ENCODE data around the gene SH3RF2.
"Not testable (repeated sequence)": the region's sequence is repeated elsewhere in the genome, so short reads cannot be mapped to it uniquely, and the experiment has no call there.

Gene SH3RF2

DNA sequence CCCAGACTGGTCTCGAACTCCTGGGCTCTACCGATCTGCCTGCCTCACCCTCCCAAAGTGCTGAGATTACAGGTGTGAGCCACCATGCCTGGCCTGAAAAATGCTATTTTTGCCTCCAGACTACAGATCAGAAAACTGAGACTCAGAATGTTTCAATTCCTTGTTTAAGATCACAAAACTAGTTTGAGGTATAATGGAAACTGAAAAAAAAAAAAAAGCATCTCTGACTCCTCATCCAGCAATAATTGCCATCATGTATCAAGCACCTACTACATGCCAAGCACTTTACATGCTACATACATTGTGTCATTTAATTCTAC, 133.4 kb downstream of the SH3RF2 start:
- no peak for DNase-seq (ENCODE audit: insufficient read length, low spot score)
- FAIRE-seq, result no peak

DNA sequence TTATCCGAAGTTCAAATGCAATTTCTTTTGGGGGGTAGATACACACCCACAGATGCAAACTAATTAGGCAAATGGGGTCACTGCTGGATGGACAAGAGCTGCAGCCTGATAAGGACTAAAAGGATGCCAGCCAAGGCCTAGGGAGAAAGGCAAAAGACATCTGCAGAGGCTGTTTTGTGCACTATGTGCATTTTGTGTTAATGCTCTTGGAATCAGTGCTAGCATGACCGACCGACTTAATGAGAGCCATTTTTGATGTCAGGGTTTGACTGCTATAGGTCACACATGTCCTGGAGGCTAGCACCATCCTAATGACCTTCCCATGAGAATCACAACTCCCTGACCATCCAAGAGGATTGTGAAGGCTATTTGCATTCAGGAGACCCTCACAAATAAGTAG, 134.4 kb downstream of the SH3RF2 start:
- DNase-seq (ENCODE audit: insufficient read length, low spot score), result no peak
- no peak for FAIRE-seq

DNA sequence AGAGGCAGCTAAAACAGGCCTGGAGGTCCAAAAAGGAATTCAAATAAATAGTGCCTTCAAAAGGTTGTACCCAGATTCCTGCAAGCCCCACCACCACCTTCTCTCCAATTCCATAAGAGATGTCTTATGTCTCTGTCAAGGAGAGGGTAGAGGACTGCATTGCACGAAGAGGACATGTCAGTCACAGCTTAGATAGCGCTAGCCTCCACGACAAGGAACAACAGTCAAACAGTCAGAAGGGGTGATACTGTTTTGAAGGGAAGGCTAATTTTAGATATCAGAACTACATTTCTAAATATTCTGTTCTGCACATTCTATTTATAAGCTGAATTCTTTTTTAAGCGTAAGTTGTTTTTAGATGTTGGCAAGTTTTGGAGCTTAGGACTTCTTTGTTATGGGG, 134.8 kb downstream of the SH3RF2 start:
- FAIRE-seq, result no peak
- DNase-seq (ENCODE audit: insufficient read length, low spot score), result no peak

DNA sequence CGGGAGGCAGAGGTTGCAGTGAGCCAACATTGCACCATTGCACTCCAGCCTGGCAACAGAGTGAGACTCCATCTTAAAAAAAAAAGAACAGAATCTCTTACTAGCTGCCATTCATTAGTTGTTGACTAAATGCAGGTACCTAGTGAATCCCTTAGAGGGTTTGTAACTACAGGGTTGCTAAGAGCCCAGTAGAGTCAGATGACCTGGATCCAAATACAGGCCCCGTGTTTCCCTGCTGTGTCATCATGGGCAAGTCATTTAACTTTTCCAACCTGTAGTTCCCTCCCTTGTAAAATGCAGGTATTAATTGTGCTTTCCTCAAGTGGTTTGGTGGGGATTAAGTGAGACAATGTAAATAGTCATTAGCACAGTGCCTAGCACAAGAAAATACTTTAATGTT, 136.2 kb downstream of the SH3RF2 start:
- DNase-seq (ENCODE audit: insufficient read length, low spot score) (no peak), FAIRE-seq (no peak)

DNA sequence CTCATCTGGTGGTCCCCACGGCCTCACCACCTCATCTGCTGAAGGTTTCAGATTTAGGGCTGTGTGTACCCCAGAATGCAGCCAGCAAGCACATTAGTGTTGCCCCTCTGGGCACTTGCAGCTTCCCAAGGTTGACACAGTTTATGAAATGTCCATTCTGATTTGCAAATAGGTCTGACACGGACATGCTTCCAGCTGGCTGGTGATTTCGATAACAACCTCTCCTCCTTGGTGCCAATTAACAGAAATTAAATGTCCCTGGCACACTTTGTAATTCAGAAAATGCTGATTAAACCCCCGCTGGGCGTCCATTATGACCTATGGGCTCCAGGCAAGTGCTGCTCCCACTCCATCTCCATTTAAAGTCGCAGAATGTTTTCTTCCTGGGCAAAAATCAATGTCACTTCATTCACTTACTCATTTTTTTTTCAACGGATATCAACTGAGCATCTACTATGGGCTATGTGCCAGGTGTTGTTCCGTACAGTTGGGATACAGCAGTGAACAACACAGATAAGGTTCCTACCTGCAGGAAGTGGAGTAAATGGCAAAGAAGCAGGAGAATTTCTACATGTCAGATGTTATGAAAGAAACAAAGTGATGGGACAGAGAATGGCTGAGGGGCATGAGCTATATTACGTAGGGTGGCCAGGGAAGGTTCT, 137.0 kb downstream of the SH3RF2 start:
- DNase-seq (ENCODE audit: insufficient read length, low spot score), result no peak
- FAIRE-seq, result no peak

DNA sequence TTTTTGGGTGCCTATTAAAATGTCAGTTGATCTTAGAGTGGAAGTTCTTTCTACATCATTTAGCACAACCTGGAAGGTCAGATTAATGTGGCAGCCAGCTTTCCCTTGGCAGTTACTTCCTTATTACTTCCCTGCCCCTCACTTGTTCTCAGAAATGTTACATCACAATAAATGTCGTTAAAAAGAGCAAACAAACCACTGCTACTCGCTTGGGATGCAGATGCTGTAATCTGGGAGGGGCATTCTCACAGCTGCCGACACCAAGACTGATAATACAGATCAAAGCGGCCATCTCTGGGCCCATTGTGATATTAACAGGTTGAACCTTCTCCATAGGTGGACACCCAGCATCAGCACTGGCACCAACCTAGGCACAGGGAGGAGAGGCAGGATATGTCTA, 139.7 kb downstream of the SH3RF2 start:
- DNase-seq (ENCODE audit: insufficient read length, low spot score) (no peak), FAIRE-seq (no peak)

DNA sequence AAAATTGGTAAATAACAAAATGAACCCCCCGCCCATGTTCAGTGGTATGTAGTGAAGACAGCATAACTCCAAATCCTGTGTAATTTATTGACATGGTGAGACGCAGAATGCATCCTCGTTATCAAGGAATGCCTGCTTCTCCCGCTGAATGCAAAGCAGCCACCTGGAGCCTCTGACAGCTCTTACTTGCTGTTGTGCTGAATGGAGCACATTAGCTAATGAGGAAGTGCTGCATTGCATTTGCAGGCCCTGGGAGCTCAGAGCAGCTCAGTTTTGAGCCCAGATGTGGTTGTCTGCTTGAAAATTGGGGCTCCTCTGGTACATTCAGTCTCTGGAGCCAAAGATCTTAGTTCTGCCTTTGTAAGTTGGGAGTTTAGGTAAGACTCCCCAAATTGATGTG, 140.1 kb downstream of the SH3RF2 start:
- FAIRE-seq (no peak), DNase-seq (ENCODE audit: insufficient read length, low spot score) (no peak)

DNA sequence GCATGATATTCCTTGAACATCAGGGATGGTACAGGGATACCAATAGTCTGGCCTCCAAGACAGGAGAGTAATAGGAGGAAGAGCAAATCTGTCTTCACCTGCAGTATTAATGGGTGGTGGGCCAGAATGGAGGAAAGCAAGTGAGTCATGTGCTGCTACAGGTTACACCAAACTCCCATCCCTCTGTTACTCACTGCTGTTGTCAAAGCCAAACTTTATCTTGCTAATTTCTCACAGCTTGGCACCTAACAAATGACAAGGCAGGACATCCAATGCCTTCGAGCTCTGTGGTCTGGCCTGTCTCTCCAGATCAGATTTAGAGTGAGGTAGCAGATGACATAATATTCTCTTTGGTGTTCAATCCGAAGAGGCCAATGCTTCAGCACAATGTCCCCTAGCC, 142.2 kb downstream of the SH3RF2 start:
- FAIRE-seq (no peak), DNase-seq (ENCODE audit: insufficient read length, low spot score) (no peak)

DNA sequence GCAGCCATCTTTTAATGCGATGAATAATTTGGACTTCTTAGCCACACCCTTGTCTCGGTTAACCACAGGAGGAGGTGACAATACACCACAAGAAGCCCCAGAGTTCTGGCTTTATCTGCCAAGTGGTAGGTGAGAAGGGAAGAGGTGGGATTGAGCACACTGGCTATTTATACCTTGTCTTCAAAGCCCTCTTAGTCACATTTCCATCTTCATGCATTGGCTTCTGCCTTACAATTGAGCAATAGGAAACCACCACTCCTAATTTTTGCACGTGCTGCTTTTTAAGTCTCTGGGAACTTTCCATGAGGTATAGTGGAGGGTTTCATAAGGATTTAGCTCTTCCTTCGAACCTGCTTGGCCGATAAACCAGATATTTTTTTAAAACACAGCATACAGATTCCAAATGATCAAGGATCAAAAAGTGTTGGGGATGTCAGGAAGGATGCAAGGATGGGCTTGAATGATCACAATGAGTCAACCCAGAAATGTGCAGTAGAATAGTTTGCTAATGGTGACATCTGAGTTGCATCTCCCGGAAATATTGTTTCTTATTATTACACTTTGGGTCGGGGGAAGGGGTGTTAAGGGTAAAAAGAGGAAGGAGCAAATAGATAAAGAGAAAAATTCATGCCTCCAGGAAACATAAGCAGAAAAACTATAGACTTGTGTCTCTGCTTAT, 143.5 kb downstream of the SH3RF2 start:
- FAIRE-seq, result no peak
- no peak for DNase-seq (ENCODE audit: insufficient read length, low spot score)

DNA sequence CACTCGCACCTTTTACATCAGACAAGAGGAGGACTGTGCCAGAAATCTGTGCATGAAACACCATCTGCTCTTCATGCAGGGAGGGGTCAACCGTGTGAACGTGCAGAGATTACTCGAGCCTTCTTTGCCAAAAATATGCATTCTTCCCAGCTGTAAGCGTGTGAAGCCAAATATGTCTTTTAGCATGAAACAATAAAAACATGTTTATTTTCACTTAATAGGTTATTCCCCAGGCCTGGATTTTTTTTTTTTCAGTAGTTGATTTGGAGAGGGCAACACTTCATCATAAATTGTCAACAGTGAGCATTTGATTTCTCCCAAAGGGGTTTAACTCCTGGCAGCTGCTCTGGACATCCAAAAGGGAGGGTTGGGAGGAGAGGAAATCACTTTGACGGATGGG, 145.2 kb downstream of the SH3RF2 start:
- DNase-seq (ENCODE audit: insufficient read length, low spot score), result no peak
- peak; percentile 63 for FAIRE-seq

DNA sequence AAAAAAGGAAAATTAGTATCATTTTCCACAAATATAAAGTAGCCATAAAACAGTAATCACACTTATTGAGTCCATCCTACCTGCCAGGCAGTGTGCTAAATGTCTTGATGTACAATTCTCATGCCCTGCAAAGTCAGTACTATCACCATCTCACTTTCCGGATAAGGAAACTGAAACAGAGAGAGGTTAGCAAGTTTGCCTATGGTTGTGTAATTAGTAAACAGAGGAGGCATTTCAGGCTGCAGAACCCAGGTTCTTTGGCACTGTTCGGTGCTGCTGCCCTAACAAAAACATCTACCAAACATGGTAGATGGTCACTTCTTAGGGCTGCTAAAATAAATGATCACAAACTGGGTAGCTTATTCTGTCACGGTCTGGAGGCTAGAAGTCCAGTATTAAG, 146.4 kb downstream of the SH3RF2 start:
- DNase-seq (ENCODE audit: insufficient read length, low spot score) (no peak), FAIRE-seq (no peak)

DNA sequence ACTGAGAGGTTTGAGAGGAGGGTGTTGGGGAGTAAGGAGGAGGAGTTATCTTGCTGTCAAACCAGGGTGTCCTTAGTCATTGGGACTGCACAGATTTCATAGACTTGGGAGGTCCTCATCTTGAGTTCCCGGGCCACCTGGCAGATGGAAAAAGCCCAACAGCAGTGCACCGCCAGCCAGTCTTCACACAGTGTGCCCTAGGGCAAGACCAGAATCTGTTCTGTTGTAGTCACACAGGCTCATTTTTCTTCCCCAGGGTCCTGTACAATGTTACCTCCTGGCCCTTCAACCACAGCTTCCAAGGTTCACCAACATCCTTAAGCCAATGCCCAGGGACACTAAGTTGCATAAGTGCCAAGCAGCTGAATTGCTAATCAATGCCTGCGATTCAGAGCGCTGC, 148.0 kb downstream of the SH3RF2 start:
- DNase-seq (ENCODE audit: insufficient read length, low spot score) (no peak), FAIRE-seq (no peak)

DNA sequence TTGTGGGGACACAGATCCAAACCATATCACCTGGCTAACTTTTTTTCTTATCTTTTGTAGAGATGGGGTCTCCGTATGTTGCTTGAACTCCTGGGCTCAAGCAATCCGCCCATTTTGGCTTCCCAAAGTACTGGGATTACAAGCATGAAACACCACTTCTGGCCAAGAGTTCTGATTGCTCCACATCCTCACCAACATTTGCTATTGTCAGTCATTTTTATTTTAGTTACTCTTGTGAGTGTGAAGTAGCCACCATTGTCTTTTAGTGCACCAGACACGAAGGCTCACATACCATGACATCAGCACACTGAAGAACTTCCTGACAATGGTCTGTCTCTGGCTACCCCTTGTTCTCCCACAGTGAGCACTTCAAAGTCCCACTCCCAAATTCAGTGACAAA, 151.7 kb downstream of the SH3RF2 start:
- FAIRE-seq (no peak), DNase-seq (ENCODE audit: insufficient read length, low spot score) (no peak)

DNA sequence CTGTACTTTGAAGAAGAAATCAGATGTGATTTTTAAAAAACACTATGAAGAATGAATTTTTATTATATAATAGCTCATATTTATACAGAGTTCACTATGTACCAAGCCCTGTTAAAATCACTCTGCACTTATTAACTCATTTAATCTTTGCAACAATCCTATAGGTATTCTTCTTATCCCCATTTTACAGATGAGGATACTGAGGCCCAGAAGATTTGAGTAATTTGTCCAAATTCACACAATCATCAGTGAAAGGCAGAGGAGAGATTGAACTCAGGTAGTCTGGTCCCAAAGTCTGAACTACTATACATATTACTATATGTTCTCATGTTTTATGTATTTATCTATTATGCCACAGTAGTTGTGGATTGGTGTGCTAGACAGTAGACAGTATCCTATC, 152.9 kb downstream of the SH3RF2 start:
- no peak for DNase-seq (ENCODE audit: insufficient read length, low spot score)
- FAIRE-seq, result no peak

DNA sequence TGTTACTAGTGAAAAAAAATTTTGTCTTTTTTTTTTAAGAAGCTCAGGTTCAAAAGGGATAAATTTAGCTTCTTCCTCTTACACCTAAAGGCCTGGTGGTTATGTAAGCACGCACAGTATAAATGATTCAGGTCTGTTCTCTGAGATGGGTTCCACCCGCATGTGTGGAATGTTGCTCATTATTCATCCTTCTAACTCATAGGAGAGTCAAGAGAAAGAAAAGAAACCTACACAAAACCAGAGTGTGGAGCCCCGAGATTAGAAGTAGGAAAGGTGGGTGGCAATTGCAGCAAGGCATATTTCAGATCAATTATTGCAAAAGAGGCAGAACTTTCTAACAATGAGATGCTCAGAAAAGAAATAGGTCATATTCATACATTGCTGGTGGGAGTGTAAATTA, 155.5 kb downstream of the SH3RF2 start:
- DNase-seq (ENCODE audit: insufficient read length, low spot score), result no peak
- FAIRE-seq, result no peak

DNA sequence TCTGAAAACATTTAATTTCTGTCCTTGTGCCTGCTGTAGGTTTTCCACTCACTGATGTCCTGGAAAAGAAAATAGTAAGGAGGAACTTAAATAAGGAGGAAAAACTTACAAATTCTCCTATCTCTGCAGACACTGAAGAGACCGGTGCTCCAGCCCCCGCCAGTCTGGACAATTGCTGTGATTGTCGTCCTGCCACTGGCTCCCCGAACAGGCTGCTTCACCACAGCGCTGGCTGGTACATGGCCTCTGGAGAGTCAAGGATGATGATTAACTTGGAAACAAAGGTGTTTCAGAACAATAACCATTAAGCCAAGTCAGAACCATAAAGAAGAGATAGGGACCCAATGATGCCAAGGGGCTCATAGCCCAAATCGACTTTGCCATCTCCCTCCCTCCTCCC, 161.7 kb downstream of the SH3RF2 start:
- DNase-seq (ENCODE audit: insufficient read length, low spot score), result no peak
- no peak for FAIRE-seq

DNA sequence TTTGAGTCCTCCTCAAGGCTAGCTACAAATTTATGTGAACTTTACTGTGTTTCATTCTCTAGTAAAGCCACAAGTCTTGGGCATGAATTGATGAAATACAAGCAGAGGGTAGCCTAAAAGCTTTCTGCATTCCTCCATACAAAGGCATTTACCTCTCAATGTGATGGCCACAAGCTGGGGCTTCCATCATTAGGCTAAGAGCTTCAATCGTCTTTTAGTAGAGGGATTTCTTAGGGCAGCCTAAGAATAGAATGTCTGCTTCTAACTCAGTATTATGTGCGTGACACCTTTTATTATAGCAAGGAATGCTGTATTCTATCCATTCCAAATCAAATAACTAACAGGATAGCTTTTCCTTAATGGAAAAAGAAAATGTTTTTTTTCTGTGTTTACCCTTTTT, 165.3 kb downstream of the SH3RF2 start:
- DNase-seq (ENCODE audit: insufficient read length, low spot score) (no peak), FAIRE-seq (no peak)

DNA sequence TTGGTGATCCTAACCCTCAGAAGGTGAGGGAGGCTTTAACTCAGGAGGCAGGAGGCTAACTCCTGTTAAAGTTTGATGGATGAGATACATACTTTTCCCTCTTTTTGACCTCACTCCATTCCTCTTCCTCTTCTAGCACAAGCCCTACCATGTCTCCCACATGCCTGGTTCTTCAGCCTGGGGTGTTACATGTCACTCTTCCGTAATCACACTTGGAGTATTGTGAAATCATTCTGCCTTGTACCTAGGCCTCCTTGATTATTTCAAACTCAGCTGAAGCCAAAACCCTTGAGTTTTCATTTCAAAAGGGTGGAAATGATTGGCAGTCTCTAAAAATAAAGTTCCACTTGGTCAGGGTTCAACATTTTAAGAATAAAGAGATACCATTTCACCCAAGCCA, 167.2 kb downstream of the SH3RF2 start:
- FAIRE-seq, result no peak
- no peak for DNase-seq (ENCODE audit: insufficient read length, low spot score)

DNA sequence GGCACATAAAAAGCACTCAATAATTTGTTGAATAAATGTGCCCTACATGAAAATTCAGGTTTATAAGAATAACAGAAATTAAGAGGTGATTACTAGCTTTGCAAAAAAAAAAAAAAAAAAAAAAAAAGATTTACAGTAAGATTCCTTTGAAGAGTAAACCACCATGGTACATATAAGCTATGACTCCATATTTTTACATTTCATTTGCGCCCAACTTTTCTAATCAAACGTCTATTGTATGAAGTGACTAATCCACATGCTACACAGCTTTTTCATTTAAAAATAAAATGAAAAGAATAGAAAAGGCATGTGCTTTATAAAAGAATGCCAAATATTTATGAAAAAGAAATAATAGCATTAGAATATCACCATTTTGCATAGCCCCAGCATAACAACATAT, 169.1 kb downstream of the SH3RF2 start, which contains the start of gene PLAC8L1:
TSS of gene PLAC8L1 (minus strand) at position 101 of the 400 bp plus-strand sequence. CDS start 1,266 bp downstream, outside the sequence.
- DNase-seq (ENCODE audit: insufficient read length, low spot score) (no peak), FAIRE-seq (no peak)

DNA sequence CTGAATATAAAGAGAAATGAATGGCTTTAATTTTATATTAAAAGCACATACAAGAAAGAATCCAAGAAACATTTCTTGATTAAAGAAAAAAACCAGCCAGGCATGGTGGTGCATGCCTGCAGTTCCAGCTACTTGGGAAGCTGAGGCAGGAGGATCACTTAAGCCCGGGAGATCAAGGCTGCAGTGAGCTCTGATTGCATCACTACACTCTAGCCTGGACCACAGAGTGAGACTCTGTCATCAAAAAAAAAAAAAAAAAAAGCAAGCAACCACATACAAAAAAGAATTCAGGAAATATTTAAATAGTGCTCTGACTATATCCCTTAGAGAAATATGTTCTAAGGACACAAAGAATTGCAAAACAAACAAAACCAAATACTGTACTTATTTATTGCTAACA, 171.5 kb downstream of the SH3RF2 start:
- FAIRE-seq (no peak), DNase-seq (ENCODE audit: insufficient read length, low spot score) (no peak)

DNA sequence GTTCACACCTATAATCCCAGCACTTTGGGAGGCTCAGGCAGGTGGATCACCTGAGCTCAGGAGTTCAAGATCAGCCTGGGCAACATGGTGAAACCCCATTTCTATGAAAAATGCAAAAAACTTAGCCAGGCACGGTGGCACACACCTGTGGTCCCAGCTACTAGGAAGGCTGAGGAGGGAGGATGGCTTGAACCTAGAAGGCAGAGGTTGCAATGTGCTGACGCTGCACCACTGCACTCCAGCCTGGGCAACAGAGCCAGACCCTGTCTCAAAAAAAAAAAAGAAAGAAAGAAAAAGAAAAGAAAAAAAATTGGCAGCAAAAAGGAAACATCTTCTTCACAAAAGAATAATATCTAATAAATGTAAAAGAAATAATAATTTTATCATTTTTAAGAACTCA, 172.5 kb downstream of the SH3RF2 start:
- FAIRE-seq; DNase-seq (ENCODE audit: insufficient read length, low spot score): not testable (repeated sequence)

DNA sequence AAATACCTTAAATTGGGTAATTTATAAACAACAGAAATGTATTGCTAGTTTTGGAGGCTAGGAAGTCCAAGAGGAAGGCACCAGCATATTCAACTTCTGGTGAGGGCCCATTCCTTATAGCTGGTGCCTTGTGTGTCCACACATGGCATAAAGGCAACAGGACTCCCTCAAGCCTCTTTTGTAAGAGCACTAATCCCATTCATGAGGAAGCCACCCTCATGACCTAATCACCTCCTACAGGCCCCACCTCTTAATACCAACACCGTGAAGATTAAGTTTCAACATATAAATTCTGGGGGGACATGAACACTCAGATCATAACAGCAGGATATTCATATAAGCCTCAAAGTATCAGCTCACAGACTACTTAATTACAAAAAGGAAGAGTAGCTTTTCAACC, 173.0 kb downstream of the SH3RF2 start:
- FAIRE-seq, result no peak
- DNase-seq (ENCODE audit: insufficient read length, low spot score), result no peak

DNA sequence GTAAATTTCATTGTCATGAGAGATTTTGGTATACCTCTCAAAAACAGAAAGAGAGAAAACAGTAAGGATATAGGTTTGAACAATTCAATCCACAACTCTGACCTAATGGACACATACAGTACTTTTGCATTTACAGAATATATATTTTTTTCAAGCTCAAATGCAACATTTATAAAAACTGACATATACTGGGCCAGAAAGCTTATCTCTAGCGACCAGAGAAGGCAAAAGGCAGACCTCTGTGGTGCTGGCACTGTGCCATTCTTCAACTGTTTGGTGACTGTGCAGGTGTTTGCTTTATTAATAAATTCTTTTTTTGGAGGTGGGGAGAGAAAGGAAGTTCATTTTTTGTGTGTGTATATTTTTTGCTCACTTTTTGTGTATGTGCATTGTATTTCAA, 175.0 kb downstream of the SH3RF2 start:
- DNase-seq (ENCODE audit: insufficient read length, low spot score) (no peak), FAIRE-seq (no peak)

Data from HTR-8/SVneo (cell line).